Prostate gland (tissue), 2 donors: ENCODE measurements around the gene LIPC.

Source experiments
- POLR2A ChIP-seq: fragments of 450-650 bp; IDR thresholded peaks from one replicate; pipeline ENCODE4 v1.6.1; 2016; ENCODE audit warnings: antibody characterized with exemption, mild to moderate bottlenecking
- TF ChIP-seq, protein P1 (sequence below), 4 experiments: fragments of 200-600 bp in 2 of 4; fragments of 450-650 bp in 2 of 4; sonication (generic) in 2 of 4; IDR thresholded peaks; 1 replicate in 3 of 4; 2 replicates in 1 of 4; pipeline ENCODE4 v1.5.1; 2016 to 2019; ENCODE audit warnings: antibody characterized with exemption in 4 of 4, mild to moderate bottlenecking in 2 of 4, moderate library complexity in 2 of 4

GRCh38 chr15:58604455-58604923 lies 172.7 kb downstream of the LIPC start:
- no peak for TF ChIP-seq POLR2A
- TF ChIP-seq, protein P1, sequence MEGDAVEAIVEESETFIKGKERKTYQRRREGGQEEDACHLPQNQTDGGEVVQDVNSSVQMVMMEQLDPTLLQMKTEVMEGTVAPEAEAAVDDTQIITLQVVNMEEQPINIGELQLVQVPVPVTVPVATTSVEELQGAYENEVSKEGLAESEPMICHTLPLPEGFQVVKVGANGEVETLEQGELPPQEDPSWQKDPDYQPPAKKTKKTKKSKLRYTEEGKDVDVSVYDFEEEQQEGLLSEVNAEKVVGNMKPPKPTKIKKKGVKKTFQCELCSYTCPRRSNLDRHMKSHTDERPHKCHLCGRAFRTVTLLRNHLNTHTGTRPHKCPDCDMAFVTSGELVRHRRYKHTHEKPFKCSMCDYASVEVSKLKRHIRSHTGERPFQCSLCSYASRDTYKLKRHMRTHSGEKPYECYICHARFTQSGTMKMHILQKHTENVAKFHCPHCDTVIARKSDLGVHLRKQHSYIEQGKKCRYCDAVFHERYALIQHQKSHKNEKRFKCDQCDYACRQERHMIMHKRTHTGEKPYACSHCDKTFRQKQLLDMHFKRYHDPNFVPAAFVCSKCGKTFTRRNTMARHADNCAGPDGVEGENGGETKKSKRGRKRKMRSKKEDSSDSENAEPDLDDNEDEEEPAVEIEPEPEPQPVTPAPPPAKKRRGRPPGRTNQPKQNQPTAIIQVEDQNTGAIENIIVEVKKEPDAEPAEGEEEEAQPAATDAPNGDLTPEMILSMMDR (IDR thresholded peaks at IDR 0.05) = no peak
